WTC11 (cell line): ENCODE data around the gene MEGF8. TPM values are rescaled to one million over a fixed set of nuclear protein-coding genes. Genes with fewer than 3 reads are reported as not detected.

Experiments
- ATAC-seq: fragments of 200-7000 bp; cut with Tn5 transposase; 2 replicates; pipeline ENCODE4 v1.10.0; 2021; ENCODE audit warnings: mild to moderate bottlenecking, moderate library complexity
- CTCF ChIA-PET: fragments of 300-600 bp; sonication (Branson Sonifier 250); formaldehyde crosslinking; loops from one replicate; lab custom pipeline; 2021; ENCODE audit warnings: antibody characterized with exemption; lab: Charles Lee
- POLR2A ChIA-PET: fragments of 350-600 bp; sonication (Branson Sonifier 250); formaldehyde crosslinking; loops from one replicate; lab custom pipeline; 2021; ENCODE audit warnings: antibody characterized with exemption; lab: Charles Lee
- DNase-seq: peaks from one replicate; pipeline ENCODE4 v3.0.0; 2021; ENCODE audit warnings: low spot score
- H3K27ac Mint-ChIP-seq: 2 replicates; pipeline ENCODE4 v1.8.0; 2021; ENCODE audit warnings: mixed read lengths
- H3K27me3 Mint-ChIP-seq: 2 replicates; pipeline ENCODE4 v1.8.0; 2021; ENCODE audit warnings: low read depth, mild to moderate bottlenecking, moderate library complexity, mixed read lengths
- H3K36me3 Mint-ChIP-seq: 2 replicates; pipeline ENCODE4 v1.8.0; 2021; ENCODE audit warnings: mixed read lengths
- H3K4me1 Mint-ChIP-seq: 2 replicates; pipeline ENCODE4 v1.8.0; 2022; ENCODE audit warnings: mixed read lengths
- H3K4me3 Mint-ChIP-seq: 2 replicates; pipeline ENCODE4 v1.8.0; 2021; ENCODE audit warnings: mild to moderate bottlenecking, moderate library complexity, mixed read lengths
- H3K9me3 Mint-ChIP-seq: 2 replicates; pipeline ENCODE4 v1.8.0; 2021; ENCODE audit warnings: mixed read lengths
- CBFB ChIP-seq: sonication (generic); formaldehyde crosslinking; IDR thresholded peaks from 2 replicates; pipeline ENCODE4 v1.8.1; 2022; ENCODE audit warnings: mild to moderate bottlenecking, low read depth, missing genetic modification reagents
- E2F5 ChIP-seq: sonication (generic); formaldehyde crosslinking; IDR thresholded peaks from 2 replicates; pipeline ENCODE4 v1.8.1; 2022; ENCODE audit warnings: mild to moderate bottlenecking, moderate library complexity, missing genetic modification reagents
- ESRRA ChIP-seq: sonication (generic); formaldehyde crosslinking; IDR thresholded peaks from 2 replicates; pipeline ENCODE4 v1.8.1; 2022; ENCODE audit warnings: mild to moderate bottlenecking, missing genetic modification reagents, borderline replicate concordance
- FOXP1 ChIP-seq: sonication (generic); formaldehyde crosslinking; IDR thresholded peaks from 2 replicates; pipeline ENCODE4 v1.8.0; 2022; ENCODE audit warnings: missing genetic modification reagents, mild to moderate bottlenecking, moderate library complexity, borderline replicate concordance
- JAZF1 ChIP-seq: fragments of 250-450 bp; sonication (Bioruptor Pico); IDR thresholded peaks from 2 replicates; pipeline ENCODE4 v1.9.0; 2021; ENCODE audit warnings: moderate library complexity, mild to moderate bottlenecking, inconsistent platforms
- RORB ChIP-seq: fragments of 250-450 bp; sonication (Bioruptor Pico); IDR thresholded peaks from 2 replicates; pipeline ENCODE4 v1.9.0; 2021; ENCODE audit warnings: mild to moderate bottlenecking
- SOX15 ChIP-seq: fragments of 250-450 bp; sonication (Bioruptor Pico); IDR thresholded peaks from 2 replicates; pipeline ENCODE4 v1.9.0; 2021; ENCODE audit warnings: mild to moderate bottlenecking
- STAT6 ChIP-seq: sonication (generic); formaldehyde crosslinking; conservative IDR thresholded peaks from 2 replicates; pipeline ENCODE4 v1.8.1; 2023; ENCODE audit warnings: mild to moderate bottlenecking, low read depth, missing genetic modification reagents, moderate library complexity
- ZBTB21 ChIP-seq: sonication (generic); formaldehyde crosslinking; IDR thresholded peaks from 2 replicates; pipeline ENCODE4 v1.8.1; 2023; ENCODE audit warnings: mild to moderate bottlenecking, missing genetic modification reagents, borderline replicate concordance
- ZMAT4 ChIP-seq: fragments of 250-450 bp; sonication (Bioruptor Pico); IDR thresholded peaks from 2 replicates; pipeline ENCODE4 v1.9.0; 2021; ENCODE audit warnings: mild to moderate bottlenecking
- ZNF121 ChIP-seq: sonication (generic); formaldehyde crosslinking; IDR thresholded peaks from 2 replicates; pipeline ENCODE4 v1.8.0; 2023; ENCODE audit warnings: missing genetic modification reagents
- ZNF138 ChIP-seq: sonication (generic); formaldehyde crosslinking; conservative IDR thresholded peaks from 2 replicates; pipeline ENCODE4 v1.8.1; 2022; ENCODE audit warnings: mild to moderate bottlenecking, moderate library complexity, missing genetic modification reagents
- ZNF281 ChIP-seq: sonication (generic); formaldehyde crosslinking; IDR thresholded peaks from 2 replicates; pipeline ENCODE4 v1.8.0; 2023; ENCODE audit warnings: mild to moderate bottlenecking, missing genetic modification reagents
- ZNF317 ChIP-seq: sonication (generic); formaldehyde crosslinking; IDR thresholded peaks from 2 replicates; pipeline ENCODE4 v1.8.1; 2023; ENCODE audit warnings: low read depth, mild to moderate bottlenecking, moderate library complexity, missing genetic modification reagents, borderline replicate concordance
- total RNA-seq: library from RNA; stranded (reverse); gene quantifications from 3 replicates; pipeline ENCODE4 v1.2.3, GENCODE V29; 2021
- TF ChIP-seq, protein P1 (sequence below): sonication (generic); formaldehyde crosslinking; IDR thresholded peaks from 2 replicates; pipeline ENCODE4 v1.8.0; 2022; ENCODE audit warnings: mild to moderate bottlenecking, missing genetic modification reagents
- TF ChIP-seq, protein P2 (sequence below): sonication (generic); formaldehyde crosslinking; IDR thresholded peaks from 2 replicates; pipeline ENCODE4 v1.8.1; 2023; ENCODE audit warnings: mild to moderate bottlenecking, missing genetic modification reagents, moderate library complexity
- TF ChIP-seq, protein P3 (sequence below): sonication (generic); formaldehyde crosslinking; IDR thresholded peaks from 2 replicates; pipeline ENCODE4 v1.8.1; 2023; ENCODE audit warnings: mild to moderate bottlenecking, missing genetic modification reagents

MEGF8 gene
- total RNA-seq, 1 experiment from 2014 or later, result 42.1 TPM

DNA sequence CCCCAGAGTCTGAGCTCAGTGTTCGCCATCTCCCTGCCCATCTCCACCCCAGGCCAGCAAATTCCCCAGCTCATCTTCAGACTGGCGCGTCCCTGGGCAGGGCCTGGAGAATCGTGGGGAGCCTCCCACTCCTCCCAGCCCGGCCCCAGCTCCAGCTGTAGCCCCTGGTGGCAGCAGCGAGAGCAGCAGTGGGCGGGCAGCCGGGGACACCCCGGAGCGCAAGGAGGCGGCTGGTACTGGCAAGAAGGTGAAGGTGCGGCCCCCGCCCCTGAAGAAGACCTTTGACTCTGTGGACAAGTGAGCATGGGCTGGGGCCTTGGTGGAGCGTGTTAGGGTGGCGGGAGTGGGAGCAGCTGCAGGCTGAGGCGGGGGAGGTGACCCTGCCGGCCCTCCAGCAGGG, 31.9 kb upstream of the MEGF8 start:
- TF ChIP-seq ZNF138 (CRISPR knock-in tag) (no peak), ZNF317 (CRISPR knock-in tag) (no peak)
- no peak overlapping the region for H3K4me3 Mint-ChIP-seq
- ATAC-seq (peak; percentile 50), DNase-seq (peak; percentile 59)
- no peaks in the 10 kb centered on the region for H3K9me3 Mint-ChIP-seq
- peak overlapping the region; percentile 49; the same call in 1 of the 2 replicates for H3K27ac Mint-ChIP-seq
- H3K36me3 Mint-ChIP-seq, result peaks cover 27% of the 10 kb centered on the region
- ChIA-PET POLR2A (interaction anchor here (0.6 kb wide), 1 partner anchor 52 kb away, joined by 3 read pairs; no protein-coding TSS in a partner anchor), CTCF (interaction anchor here (0.6 to 1.0 kb wide), 6 partner anchors 8 to 74 kb away, joined by 3 to 5 read pairs (median 3); partner anchors contain the start of gene PRR19)
- H3K4me1 Mint-ChIP-seq, result peaks cover 15% of the 10 kb centered on the region
- H3K27me3 Mint-ChIP-seq, result no peaks in the 10 kb centered on the region

- no peaks in the 10 kb centered on the region for H3K27me3 Mint-ChIP-seq
- ChIA-PET CTCF (interaction anchor here (0.8 to 3.6 kb wide), 5 partner anchors 9 to 48 kb away, joined by 3 to 30 read pairs (median 3); no protein-coding TSS in a partner anchor), POLR2A (no interaction called here)
- H3K9me3 Mint-ChIP-seq, result no peaks in the 10 kb centered on the region
- peaks cover 27% of the 10 kb centered on the region for H3K36me3 Mint-ChIP-seq
- ATAC-seq, result no peak
- H3K27ac Mint-ChIP-seq, result peak overlapping the region; percentile 57; the same call in 1 of the 2 replicates
- no peak for DNase-seq
- no peak overlapping the region for H3K4me3 Mint-ChIP-seq
- no peak for TF ChIP-seq SOX15
- no peak for TF ChIP-seq E2F5 (CRISPR knock-in tag)
- TF ChIP-seq FOXP1 (CRISPR knock-in tag), result no peak
- TF ChIP-seq, protein P1, sequence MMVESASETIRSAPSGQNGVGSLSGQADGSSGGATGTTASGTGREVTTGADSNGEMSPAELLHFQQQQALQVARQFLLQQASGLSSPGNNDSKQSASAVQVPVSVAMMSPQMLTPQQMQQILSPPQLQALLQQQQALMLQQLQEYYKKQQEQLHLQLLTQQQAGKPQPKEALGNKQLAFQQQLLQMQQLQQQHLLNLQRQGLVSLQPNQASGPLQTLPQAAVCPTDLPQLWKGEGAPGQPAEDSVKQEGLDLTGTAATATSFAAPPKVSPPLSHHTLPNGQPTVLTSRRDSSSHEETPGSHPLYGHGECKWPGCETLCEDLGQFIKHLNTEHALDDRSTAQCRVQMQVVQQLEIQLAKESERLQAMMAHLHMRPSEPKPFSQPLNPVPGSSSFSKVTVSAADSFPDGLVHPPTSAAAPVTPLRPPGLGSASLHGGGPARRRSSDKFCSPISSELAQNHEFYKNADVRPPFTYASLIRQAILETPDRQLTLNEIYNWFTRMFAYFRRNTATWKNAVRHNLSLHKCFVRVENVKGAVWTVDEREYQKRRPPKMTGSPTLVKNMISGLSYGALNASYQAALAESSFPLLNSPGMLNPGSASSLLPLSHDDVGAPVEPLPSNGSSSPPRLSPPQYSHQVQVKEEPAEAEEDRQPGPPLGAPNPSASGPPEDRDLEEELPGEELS (CRISPR knock-in tag), result no peak
- no peak for TF ChIP-seq ESRRA
- TF ChIP-seq ZNF317 (CRISPR knock-in tag), result no peak
- TF ChIP-seq ZMAT4 (CRISPR knock-in tag), result no peak
- no peak for TF ChIP-seq ZBTB21
- no peak for TF ChIP-seq JAZF1 (CRISPR knock-in tag)
- TF ChIP-seq RORB (CRISPR knock-in tag), result no peak
- TF ChIP-seq CBFB (CRISPR knock-in tag), result no peak
- TF ChIP-seq, protein P2, sequence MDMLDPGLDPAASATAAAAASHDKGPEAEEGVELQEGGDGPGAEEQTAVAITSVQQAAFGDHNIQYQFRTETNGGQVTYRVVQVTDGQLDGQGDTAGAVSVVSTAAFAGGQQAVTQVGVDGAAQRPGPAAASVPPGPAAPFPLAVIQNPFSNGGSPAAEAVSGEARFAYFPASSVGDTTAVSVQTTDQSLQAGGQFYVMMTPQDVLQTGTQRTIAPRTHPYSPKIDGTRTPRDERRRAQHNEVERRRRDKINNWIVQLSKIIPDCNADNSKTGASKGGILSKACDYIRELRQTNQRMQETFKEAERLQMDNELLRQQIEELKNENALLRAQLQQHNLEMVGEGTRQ (CRISPR knock-in tag), result no peak
- TF ChIP-seq ZNF121 (CRISPR knock-in tag), result no peak
- no peak for TF ChIP-seq ZNF281 (CRISPR knock-in tag)
- no peak for TF ChIP-seq STAT6
- TF ChIP-seq, protein P3, sequence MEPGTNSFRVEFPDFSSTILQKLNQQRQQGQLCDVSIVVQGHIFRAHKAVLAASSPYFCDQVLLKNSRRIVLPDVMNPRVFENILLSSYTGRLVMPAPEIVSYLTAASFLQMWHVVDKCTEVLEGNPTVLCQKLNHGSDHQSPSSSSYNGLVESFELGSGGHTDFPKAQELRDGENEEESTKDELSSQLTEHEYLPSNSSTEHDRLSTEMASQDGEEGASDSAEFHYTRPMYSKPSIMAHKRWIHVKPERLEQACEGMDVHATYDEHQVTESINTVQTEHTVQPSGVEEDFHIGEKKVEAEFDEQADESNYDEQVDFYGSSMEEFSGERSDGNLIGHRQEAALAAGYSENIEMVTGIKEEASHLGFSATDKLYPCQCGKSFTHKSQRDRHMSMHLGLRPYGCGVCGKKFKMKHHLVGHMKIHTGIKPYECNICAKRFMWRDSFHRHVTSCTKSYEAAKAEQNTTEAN (CRISPR knock-in tag), result no peak
- H3K4me1 Mint-ChIP-seq, result peaks cover 15% of the 10 kb centered on the region
These were observed 31.5 kb upstream of the MEGF8 start for GRCh38 chr19:42293948-42294347.
